Measurements from ENCODE around the gene HSPA12A.

GRCh38 chr10:116660860-116661259, 81.5 kb downstream of the HSPA12A start:
- no peak for TF ChIP-seq POLR2A (IDR thresholded peaks at IDR 0.05)
- TF ChIP-seq, protein P1, sequence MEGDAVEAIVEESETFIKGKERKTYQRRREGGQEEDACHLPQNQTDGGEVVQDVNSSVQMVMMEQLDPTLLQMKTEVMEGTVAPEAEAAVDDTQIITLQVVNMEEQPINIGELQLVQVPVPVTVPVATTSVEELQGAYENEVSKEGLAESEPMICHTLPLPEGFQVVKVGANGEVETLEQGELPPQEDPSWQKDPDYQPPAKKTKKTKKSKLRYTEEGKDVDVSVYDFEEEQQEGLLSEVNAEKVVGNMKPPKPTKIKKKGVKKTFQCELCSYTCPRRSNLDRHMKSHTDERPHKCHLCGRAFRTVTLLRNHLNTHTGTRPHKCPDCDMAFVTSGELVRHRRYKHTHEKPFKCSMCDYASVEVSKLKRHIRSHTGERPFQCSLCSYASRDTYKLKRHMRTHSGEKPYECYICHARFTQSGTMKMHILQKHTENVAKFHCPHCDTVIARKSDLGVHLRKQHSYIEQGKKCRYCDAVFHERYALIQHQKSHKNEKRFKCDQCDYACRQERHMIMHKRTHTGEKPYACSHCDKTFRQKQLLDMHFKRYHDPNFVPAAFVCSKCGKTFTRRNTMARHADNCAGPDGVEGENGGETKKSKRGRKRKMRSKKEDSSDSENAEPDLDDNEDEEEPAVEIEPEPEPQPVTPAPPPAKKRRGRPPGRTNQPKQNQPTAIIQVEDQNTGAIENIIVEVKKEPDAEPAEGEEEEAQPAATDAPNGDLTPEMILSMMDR (IDR thresholded peaks at IDR 0.05): no peak
